Measurements from ENCODE around the gene GCAT. TPM values are rescaled to one million over a fixed set of nuclear protein-coding genes. Genes with fewer than 3 reads are reported as not detected.
"Not testable (repeated sequence)": the region's sequence is repeated elsewhere in the genome, so short reads cannot be mapped to it uniquely, and the experiment has no call there.

The GCAT gene
- total and polyA plus RNA-seq, 12 donors = 26.7 to 63.0 (median 41.5) TPM

DNA sequence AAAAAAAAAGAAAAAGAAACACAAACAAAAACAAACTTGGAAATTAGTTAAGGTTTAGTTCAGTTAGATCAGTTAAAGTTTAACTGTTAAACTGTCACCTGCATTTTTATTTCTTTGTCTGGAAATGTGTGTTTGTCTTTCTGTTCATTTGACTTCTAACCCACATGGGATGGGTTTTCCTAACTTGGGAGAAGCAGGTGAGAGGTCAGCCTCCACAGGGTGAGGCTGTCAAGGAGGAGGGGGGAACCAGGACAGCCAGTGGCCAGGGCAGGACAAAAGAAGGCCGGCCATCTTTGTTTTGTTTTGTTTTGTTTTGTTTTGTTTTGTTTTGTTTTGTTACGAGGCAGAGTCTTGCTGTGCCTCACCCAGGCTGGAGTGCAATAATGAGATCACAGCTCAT lies 13.4 kb upstream of the GCAT start:
- H3K27me3 ChIP-seq = no peaks in the 10 kb centered on the region
- intact Hi-C loops (cut with DNase I) = loop anchor here in 9 of 10 donors (5.0 to 10.0 kb wide), 5 partner anchors 37 to 170 kb away; partner anchors contain the start of gene NOL12 (in 1 of the 9)
- peaks cover 0 to 7% (median 0%) of the 10 kb centered on the region in 9 donors for H3K4me1 ChIP-seq
- no peak overlapping the region for H3K4me3 ChIP-seq
- TF ChIP-seq CTCF (IDR thresholded peaks at IDR 0.05) = no peak
- 73% methylated on average over 2 of the region's 2 CpGs for WGBS, 2 donors
- no peaks in the 10 kb centered on the region for H3K9me3 ChIP-seq
- no peaks in the 10 kb centered on the region for H3K36me3 ChIP-seq
- no peak for DNase-seq
- ATAC-seq = no peak
- H3K27ac ChIP-seq = no peak overlapping the region

GRCh38 chr22:37796079-37796478 lies 11.7 kb upstream of the GCAT start:
- ATAC-seq = no peak
- H3K9me3 ChIP-seq = no peaks in the 10 kb centered on the region
- H3K36me3 ChIP-seq = no peaks in the 10 kb centered on the region
- no peaks in the 10 kb centered on the region for H3K27me3 ChIP-seq
- H3K4me3 ChIP-seq = no peak overlapping the region
- H3K4me1 ChIP-seq = peaks cover 0 to 7% (median 0%) of the 10 kb centered on the region in 9 donors
- WGBS, 2 donors = 76 to 99% methylated on average over 3 of the region's 3 CpGs
- H3K27ac ChIP-seq = no peak overlapping the region
- DNase-seq = no peak
- intact Hi-C loops (cut with DNase I) = loop anchor here in 6 of 10 donors (2.0 to 10.0 kb wide), 4 partner anchors 111 to 171 kb away; partner anchors contain the start of gene NOL12 (in 1 of the 6)
- TF ChIP-seq CTCF (IDR thresholded peaks at IDR 0.05) = no peak

- not testable (repeated sequence) for H3K4me1 ChIP-seq, H3K4me3 ChIP-seq, H3K27me3 ChIP-seq, H3K36me3 ChIP-seq, H3K9me3 ChIP-seq, H3K27ac ChIP-seq, DNase-seq, ATAC-seq
- 91 to 92% methylated on average over 7 of the region's 7 CpGs for WGBS, 2 donors
- intact Hi-C loops (cut with DNase I) = loop anchor here in 6 of 10 donors (2.0 to 10.0 kb wide), 4 partner anchors 112 to 172 kb away; partner anchors contain the start of gene NOL12 (in 1 of the 6)
Observed at GRCh38 chr22:37797259-37797658, 10.5 kb upstream of the GCAT start.

GRCh38 chr22:37797874-37798500 lies 9.7 kb upstream of the GCAT start:
- H3K9me3 ChIP-seq = no peaks in the 10 kb centered on the region
- no peak for DNase-seq
- H3K27ac ChIP-seq = no peak overlapping the region
- no peaks in the 10 kb centered on the region for H3K36me3 ChIP-seq
- 54% methylated on average over 14 of the region's 14 CpGs for WGBS, 2 donors
- intact Hi-C loops (cut with DNase I) = loop anchor here in 6 of 10 donors (2.0 to 10.0 kb wide), 4 partner anchors 113 to 173 kb away; partner anchors contain the start of gene NOL12 (in 1 of the 6)
- H3K4me3 ChIP-seq = no peak overlapping the region
- no peak for ATAC-seq
- no peak for TF ChIP-seq CTCF (IDR thresholded peaks at IDR 0.05)
- H3K27me3 ChIP-seq = peaks cover 0 to 9% (median 0%) of the 10 kb centered on the region in 7 donors
- peaks cover 0 to 14% (median 10%) of the 10 kb centered on the region in 9 donors for H3K4me1 ChIP-seq

- not testable (repeated sequence) for H3K36me3 ChIP-seq, DNase-seq, H3K4me3 ChIP-seq, H3K9me3 ChIP-seq, ATAC-seq, H3K27ac ChIP-seq
- 78 to 85% methylated on average over 9 of the region's 9 CpGs for WGBS, 2 donors
- intact Hi-C loops (cut with DNase I) = loop anchor here in 6 of 10 donors (5.0 to 10.0 kb wide), 5 partner anchors 45 to 175 kb away; partner anchors contain the start of gene NOL12 (in 1 of the 6)
- Histone ChIP-seq H3K27me3 (peaks cover 0 to 20% (median 0%) of the 10 kb centered on the region in 7 donors), H3K4me1 (peaks cover 0 to 29% (median 12%) of the 10 kb centered on the region in 9 donors)
Observed at GRCh38 chr22:37799979-37800378, 7.8 kb upstream of the GCAT start.
